ENCODE data around the gene SCN3A.

The SCN3A gene

GRCh38 chr2:165120740-165121467 lies 82.9 kb downstream of the SCN3A start:
- TF ChIP-seq TOX (CRISPR knock-in tag; IDR thresholded peaks at IDR 0.05; ENCODE audit: borderline replicate concordance), result no peak
- no peak for TF ChIP-seq ZFP30 (CRISPR knock-in tag; IDR thresholded peaks at IDR 0.05)
- TF ChIP-seq PPARA (CRISPR knock-in tag; IDR thresholded peaks at IDR 0.05; ENCODE audit: borderline replicate concordance), result no peak
- no peak for TF ChIP-seq RARB (CRISPR knock-in tag; IDR thresholded peaks at IDR 0.05)
- no peak for TF ChIP-seq ZFP3 (CRISPR knock-in tag; IDR thresholded peaks at IDR 0.05)
- no peak for TF ChIP-seq TCF4 (CRISPR knock-in tag; IDR thresholded peaks at IDR 0.05; ENCODE audit: borderline replicate concordance)
- no peak for TF ChIP-seq POU6F1 (CRISPR knock-in tag; IDR thresholded peaks at IDR 0.05; ENCODE audit: borderline replicate concordance, low read depth)
- TF ChIP-seq CSRNP3 (CRISPR knock-in tag; IDR thresholded peaks at IDR 0.05), result no peak
- TF ChIP-seq SNAI2 (CRISPR knock-in tag; IDR thresholded peaks at IDR 0.05), result no peak
- TF ChIP-seq ISL1 (CRISPR knock-in tag; IDR thresholded peaks at IDR 0.05), result no peak
- TF ChIP-seq PATZ1 (CRISPR knock-in tag; IDR thresholded peaks at IDR 0.05; ENCODE audit: borderline replicate concordance), result no peak
- no peak for TF ChIP-seq ARNTL (CRISPR knock-in tag; IDR thresholded peaks at IDR 0.05; ENCODE audit: borderline replicate concordance, low read depth)
- TF ChIP-seq GLIS3 (CRISPR knock-in tag; IDR thresholded peaks at IDR 0.05), result no peak
- TF ChIP-seq ESRRG (CRISPR knock-in tag; IDR thresholded peaks at IDR 0.05), result no peak
- no peak for TF ChIP-seq BACH2 (CRISPR knock-in tag; IDR thresholded peaks at IDR 0.05; ENCODE audit: borderline replicate concordance)
- no peak for TF ChIP-seq TSHZ2 (CRISPR knock-in tag; IDR thresholded peaks at IDR 0.05)
- no peak for TF ChIP-seq CREB5 (CRISPR knock-in tag; IDR thresholded peaks at IDR 0.05; ENCODE audit: low read depth)
- no peak for TF ChIP-seq ZNF8 (CRISPR knock-in tag; IDR thresholded peaks at IDR 0.05)
- TF ChIP-seq ZNF70 (CRISPR knock-in tag; IDR thresholded peaks at IDR 0.05), result no peak
- ATAC-seq, result no peak

GRCh38 chr2:165115258-165115657 lies 88.6 kb downstream of the SCN3A start:
- no peak for ATAC-seq
- TF ChIP-seq GLIS3 (CRISPR knock-in tag; IDR thresholded peaks at IDR 0.05) (no peak), SNAI2 (CRISPR knock-in tag; IDR thresholded peaks at IDR 0.05) (no peak), TCF4 (CRISPR knock-in tag; IDR thresholded peaks at IDR 0.05; ENCODE audit: borderline replicate concordance) (no peak), ZC3H10 (CRISPR knock-in tag; IDR thresholded peaks at IDR 0.05) (no peak), CSDC2 (CRISPR knock-in tag; IDR thresholded peaks at IDR 0.05) (no peak), CSRNP3 (CRISPR knock-in tag; IDR thresholded peaks at IDR 0.05) (no peak), TSHZ2 (CRISPR knock-in tag; IDR thresholded peaks at IDR 0.05) (no peak), CREB5 (CRISPR knock-in tag; IDR thresholded peaks at IDR 0.05; ENCODE audit: low read depth) (no peak), ZFP3 (CRISPR knock-in tag; IDR thresholded peaks at IDR 0.05) (no peak), POU6F1 (CRISPR knock-in tag; IDR thresholded peaks at IDR 0.05; ENCODE audit: borderline replicate concordance, low read depth) (no peak), ISL1 (CRISPR knock-in tag; IDR thresholded peaks at IDR 0.05) (no peak), BACH2 (CRISPR knock-in tag; IDR thresholded peaks at IDR 0.05; ENCODE audit: borderline replicate concordance) (no peak), ZFP30 (CRISPR knock-in tag; IDR thresholded peaks at IDR 0.05) (no peak)
